NCI-H2081 treated with DMSO at 0.1 percent for 48 hours (cell line): ENCODE data around the gene OXLD1.

ENCODE experiments used
- DNase-seq: peaks from one replicate; lab custom pipeline; 2025; lab: John Stamatoyannopoulos, UW

Gene OXLD1

DNA sequence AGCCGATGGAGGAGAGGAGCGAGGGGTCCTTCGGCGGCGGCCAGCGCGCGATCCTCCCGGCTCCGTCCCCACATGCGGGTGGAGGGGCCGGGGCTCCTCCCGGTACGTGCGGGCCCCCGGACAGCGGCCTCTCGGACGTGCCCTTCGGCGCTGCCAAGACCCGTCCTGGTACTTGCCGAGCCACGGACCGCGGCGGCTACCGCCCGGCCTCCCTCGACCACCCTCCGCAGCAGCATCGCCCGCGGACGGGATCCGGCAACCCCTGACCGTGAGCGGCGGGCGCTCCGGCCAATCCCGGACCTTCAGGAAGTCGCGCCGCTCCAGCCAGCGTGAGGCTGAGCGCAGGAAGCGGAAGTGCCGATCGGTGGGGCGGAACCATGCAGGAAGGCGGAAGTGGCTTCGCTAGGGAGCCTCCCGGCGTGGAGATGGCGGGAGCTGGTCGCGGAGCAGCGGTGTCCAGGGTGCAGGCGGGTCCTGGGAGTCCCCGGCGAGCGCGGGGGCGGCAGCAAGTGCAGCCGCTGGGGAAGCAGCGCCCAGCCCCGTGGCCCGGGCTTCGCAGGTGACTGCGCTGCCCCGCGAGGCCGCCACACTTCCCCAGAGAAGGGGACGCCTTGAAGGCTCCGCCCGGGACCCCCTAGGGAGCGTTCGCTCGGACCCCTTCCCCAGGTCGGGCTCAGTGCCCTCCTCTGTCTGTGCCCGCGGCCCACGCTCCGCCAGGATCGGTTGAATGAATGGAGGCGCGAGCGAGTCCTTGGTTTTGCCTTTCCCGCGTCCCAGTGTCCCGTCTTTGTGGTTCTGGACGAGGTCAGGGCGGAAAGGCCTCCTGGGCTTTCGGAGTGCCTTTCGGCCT lies at the start of gene OXLD1, which contains the start of gene CCDC137:
OXLD1 (minus strand) TSS at position 264 of the 850 bp plus-strand sequence; CDS start at position 236, 28 bp downstream.
CCDC137 (plus strand) TSS at position 396 of the 850 bp plus-strand sequence; CDS start at position 426, 30 bp downstream.
- peak; percentile 92 for DNase-seq

DNA sequence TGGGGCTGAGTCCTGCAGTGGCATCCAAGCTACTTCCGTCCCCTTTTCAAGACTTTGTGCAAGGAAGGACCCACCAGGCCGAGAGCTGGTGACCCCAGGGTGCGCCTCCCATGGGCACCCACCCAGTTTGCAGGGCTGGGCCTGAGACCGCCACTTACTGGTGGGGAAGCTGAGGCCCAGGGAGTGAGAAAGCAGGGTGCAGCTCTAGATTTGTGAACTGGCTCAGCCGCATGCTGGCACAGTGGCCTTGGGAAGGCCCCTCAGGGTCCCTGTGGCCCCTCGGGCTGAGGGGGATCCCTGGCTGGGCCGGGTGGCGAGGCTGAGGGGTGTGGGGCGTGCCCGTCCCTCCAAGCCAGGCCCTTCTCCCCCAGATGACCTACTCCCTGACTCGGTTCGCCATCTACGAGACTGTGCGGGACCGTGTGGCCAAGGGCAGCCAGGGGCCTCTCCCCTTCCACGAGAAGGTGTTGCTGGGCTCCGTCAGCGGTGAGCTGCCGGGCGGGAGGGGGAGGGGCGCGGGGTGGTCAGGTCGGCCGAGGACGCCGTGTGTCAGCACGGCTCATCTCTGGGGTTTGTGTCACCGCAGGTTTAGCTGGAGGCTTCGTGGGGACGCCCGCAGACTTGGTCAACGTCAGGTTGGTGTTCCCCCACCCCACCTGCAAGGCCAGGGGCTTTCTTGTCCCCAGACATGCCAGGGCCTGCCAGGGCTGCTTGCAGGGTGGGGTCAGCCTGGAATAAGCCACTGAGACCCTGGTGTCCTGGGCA lies 48.9 kb upstream of the OXLD1 start:
- no peak for DNase-seq

DNA sequence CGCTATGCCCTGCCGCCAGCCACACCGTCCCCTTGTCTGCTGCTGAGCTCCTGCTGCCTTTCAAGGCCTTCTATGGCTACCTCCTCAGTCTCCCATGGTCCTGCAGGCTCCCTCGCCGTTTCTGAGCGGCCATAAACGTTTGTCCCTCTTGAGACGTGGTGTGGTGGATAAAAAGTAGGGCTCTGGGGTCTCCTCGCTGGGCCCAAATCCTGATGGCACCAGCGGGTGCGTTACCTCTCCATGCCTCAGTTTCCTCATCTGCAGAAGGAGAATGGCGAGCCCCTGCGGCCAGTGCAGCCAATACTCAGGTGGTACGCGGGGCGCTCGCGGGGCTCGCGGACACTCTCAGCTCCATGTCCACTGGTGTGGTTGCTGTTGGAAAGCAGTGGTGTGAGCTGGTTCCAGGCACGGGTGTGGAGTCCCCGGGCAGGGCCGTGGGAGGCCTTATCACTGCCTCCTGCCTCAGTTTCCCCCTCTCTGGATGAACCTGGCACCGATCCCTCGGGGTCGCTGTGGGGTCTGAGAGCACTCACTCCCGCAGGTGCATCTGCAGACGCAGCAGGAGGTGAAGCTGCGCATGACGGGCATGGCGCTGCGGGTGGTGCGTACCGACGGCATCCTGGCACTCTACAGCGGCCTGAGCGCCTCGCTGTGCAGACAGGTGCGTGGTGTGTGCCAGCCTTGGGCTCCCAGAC lies 48.2 kb upstream of the OXLD1 start:
- DNase-seq: no peak

DNA sequence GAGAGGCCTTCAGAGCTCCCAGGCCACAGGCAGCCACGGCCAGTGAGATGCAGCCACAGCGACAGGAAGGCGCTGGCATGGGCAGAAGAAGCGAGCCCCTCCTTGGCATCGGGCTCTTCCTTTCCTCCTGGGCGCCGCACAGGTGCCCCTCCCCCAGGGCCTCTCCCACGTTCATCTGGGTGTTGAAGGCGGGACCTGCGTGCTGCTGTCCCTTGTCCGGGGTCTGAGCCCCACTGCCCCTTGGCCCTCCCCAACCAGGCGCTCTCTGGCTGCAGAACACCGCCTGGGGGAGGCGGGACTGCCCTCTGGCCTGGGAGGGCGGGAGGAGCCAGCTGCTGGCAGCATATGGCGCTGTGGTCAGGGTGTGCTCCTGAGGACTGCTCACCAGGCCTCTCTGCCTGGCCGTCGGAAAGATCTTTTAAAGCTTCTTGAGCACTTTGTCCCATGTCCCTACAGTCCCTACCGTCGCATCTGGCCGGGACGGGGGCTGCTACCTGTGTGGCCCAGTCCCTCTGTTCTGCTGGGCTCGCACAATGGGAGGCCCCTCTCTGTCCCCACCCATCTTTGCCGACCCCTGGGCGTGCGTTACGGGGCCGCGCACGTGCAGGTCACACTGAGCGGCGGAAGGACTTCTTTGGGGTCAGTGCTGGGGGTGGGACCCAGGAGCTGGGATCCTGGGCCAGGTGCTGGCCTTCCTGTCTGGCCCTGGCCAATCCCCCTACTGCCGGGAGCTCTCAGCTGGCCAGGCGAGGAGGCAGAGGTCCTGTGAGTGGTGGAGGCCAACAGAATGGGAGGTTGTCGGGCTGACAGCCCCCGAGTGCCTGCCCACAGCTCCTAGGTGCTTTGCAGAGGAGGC lies 47.4 kb upstream of the OXLD1 start:
- DNase-seq: no peak

DNA sequence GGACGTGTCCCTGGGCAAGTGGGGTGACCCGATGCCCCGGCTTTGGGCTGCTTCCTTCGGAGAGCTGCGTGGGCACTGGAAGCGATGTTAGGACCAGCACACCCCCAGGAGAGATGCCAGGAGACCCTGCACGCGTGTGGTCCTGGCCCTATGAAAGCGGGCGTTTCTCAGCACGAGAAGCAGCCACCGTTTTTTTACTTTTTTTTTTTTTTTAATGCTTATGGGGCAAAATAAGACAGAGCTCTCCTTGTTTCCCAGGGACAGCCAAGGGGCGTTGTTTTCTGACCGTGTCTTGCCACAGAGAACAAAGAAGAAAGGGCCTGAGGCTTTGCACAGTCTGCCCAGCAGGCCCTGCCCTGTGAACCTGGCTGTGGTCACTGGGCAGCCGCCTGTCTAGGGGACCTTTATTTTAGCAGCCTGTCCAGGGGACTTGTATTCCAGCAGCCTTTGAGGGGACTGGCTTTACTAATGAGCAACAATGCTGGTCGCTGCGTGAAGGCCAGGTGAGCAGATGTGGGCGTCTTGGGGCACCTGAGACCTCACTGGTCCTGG lies 46.7 kb upstream of the OXLD1 start:
- no peak for DNase-seq

DNA sequence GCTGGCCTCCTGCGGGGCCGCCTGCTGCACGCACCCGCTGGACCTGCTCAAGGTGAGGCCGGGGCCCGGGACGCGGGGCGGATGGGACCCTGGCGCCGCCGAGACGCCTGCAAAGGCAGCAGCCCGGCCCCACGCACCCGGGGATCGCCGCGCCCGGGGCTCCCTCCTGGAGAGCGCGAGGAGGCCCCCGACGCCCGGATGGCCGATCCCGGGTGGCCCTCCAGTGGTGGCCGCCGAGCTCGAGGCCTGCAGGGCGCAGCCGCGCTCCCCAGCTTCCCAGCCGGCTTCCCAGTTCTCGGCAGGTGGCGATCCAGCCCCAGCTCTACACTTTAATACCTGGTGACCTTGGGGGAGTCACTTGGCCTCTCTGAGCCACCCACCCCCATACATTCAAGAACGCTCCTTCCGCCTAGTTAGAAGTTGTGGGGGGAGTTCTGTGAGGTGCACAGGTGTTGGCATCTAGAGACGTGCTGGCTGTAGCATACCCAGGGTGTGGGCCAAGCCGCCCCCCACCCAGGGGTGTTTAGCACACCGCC lies 46.1 kb upstream of the OXLD1 start:
- DNase-seq: no peak

DNA sequence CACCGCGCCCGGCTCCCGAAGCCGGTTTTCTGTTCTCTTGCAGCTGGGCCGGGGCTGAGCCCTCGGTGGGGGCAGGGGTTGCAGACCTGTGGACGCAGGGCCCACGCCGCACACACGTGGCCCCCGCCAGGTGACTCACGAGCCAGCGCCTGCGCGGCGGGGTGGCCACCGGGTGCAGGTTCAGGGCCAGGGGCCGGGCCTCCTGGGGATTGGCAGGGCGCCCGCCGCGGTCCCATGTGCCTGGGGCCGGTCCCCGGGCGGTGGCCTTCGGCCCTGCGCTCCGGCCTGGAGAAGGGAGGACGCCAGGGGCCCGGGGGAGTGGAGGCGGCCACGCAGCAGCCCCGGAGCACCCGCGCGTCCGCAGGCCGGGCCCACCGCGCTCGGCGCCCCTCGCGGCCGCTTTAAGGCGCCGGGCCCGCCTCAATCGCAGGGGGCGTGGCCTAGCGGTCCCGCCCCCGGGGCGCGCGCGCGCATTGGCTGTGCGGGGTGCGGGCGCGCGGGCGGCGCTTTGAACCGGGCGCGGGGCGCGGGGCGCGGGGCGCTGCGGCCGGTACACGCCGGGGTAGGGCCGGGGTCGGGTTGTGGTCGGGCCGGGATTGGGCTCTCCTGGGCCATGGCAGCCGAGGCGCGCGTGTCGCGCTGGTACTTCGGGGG lies 45.5 kb upstream of the OXLD1 start, which contains the start of gene SLC25A10:
SLC25A10 (plus strand) TSS at position 471 of the 654 bp plus-strand sequence; CDS start at position 614, 143 bp downstream.
- peak; percentile 47 for DNase-seq

DNA sequence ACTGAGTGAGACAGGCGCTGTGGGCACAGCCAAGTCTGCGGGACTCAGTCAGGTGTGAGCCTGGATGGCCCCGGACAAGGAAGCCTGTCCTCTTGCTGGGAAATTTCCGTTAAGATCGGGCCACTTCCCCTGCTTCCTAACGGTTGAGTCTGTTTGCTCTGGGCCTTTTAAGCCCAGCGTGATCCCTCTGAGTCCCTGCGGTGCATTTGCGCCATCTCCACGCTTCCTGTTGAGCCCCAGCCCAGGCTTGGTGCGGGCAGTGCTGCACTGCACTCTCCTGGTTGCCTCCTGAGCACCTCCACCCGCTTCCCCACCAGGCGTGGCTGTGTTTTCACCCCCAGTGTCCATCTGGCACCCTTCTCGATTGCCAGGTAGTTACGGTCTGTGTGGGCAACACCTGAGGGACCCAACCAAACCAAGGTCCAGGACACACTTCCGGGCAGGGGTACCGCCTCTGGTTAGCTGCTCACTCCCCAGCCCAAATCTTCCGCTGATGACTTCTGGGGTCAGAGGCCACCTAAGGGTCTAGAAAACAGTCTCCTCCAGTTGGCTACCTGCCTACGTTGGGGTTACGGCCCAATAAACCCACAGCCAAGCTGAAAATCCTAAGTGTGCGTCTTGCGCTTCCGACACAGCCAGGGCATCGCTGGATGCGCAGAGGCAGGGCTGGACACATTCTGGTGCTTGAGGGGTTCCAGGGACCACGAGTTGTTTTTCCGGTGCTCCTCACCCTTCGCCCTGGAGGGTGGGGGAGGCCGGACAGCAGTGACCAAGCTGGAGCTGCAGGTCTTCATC lies 44.3 kb upstream of the OXLD1 start:
- peak; percentile 53 for DNase-seq

DNA sequence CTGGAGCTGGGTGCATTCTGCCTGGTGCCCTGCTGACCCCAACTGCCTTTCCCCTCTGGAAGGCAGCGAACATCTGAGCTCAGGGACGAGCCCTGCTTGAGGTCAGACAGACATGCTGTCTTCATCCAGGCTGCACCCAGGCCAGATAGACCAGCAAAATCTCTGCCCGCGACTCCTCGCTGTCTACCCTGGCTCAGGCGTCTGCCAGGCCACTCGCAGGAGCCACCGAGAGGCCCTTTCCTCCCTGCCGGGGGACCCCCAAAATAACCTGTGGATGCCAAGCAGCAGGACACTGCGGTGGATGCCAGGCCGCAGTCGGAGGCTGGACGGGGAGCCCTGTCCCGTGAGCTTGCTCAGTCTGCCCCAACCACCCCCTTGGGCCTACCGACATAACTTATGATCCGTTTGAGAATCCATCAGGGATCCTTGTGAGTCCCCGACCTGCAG lies 42.4 kb upstream of the OXLD1 start:
- no peak for DNase-seq

DNA sequence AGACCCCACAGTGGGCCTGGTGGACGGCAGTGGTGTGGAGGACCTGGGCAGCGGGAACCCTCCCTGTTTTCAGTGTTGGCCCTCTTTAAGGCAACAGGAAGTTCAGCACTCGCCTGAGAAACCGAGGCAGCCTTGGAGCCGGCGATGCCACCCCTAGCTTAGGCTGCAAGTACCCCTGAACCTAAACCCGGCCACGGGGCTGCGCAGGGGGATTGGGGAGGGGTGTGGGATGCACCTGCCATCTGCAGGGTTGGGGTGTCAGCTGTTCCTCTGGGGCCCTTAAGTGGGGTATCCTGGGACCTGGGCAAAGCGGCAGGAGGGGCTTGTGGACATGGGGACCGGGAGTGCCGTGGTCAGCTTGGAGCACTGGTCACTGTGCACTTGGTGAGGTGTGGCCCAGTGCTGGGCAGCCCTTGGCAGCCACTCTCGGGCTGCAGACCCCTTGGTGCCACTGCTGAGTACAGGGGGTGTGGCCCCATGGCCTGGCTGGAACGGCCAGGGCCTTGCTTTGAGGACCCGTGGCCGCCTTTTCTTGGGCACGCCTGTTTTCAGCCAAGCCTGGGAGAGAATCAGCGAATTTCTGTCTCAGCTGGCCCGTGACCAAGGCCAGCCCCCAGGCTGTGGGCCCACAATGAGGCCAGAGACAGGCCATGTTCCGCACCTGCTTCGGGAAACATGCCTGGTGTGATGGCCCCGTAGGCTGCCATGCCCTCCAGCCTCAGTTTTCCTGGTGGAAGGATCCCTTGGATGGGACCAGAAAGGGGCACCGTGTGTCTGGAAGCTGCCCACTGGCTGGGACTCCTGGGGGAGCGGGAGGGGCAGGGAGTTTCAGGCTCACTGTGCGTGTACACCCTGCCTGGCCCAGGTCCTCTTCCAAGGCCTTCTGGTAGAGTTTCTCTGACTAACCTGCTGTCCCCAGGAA lies 41.6 kb upstream of the OXLD1 start:
- DNase-seq: no peak

DNA sequence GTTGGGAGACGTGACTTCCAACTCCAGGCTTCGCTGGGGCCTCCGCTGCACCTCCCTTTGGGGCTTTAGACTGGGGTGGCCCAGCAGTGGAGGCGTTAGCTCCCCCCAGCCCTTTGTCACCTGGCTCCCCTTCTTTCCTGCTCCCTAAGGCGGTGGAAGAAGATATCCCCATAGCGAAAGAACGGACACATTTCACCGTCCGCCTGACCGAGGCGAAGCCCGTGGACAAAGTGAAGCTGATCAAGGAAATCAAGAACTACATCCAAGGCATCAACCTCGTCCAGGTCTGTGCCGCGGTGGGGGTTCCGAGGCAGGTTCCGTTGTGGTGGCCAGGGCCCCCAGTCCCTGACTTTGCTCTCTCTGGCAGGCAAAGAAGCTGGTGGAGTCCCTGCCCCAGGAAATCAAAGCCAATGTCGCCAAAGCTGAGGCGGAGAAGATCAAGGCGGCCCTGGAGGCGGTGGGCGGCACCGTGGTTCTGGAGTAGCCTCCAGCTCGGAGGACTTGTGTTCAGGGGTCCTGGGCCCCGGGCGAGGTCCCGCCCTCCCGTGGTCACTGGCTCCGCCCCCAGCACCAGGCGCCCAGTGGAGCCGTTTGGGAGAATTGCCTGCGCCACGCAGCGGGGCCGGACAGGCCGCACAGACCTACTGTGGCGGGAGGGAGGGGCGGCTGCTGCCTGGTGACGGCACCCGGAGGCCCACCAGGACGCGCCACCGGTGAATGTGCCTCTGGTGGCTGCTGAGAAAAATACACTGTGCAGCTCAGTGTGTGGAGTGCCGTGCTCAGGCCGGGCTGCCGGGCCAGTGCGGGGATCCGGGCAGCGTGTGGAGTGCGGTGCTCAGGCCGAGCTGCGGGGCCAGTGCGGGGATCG lies 40.6 kb upstream of the OXLD1 start:
- no peak for DNase-seq

DNA sequence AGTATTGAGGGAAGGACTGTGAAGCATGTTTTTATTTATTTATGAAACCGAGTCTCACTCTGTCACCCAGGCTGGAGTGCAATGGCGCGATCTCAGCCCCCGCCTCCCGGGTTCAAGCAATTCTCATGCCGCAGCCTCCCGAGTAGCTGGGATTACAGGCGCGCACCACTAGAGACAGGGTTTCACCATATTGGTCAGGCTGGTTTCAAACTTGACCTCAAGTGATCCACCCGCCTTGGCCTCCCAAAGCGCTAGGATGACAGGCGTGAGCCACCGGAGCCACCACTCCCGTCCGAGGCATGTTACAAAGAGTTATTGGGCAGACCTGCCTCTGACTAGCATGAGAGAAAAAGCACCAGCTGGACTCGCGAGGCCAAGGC lies 39.8 kb upstream of the OXLD1 start:
- DNase-seq: no peak

DNA sequence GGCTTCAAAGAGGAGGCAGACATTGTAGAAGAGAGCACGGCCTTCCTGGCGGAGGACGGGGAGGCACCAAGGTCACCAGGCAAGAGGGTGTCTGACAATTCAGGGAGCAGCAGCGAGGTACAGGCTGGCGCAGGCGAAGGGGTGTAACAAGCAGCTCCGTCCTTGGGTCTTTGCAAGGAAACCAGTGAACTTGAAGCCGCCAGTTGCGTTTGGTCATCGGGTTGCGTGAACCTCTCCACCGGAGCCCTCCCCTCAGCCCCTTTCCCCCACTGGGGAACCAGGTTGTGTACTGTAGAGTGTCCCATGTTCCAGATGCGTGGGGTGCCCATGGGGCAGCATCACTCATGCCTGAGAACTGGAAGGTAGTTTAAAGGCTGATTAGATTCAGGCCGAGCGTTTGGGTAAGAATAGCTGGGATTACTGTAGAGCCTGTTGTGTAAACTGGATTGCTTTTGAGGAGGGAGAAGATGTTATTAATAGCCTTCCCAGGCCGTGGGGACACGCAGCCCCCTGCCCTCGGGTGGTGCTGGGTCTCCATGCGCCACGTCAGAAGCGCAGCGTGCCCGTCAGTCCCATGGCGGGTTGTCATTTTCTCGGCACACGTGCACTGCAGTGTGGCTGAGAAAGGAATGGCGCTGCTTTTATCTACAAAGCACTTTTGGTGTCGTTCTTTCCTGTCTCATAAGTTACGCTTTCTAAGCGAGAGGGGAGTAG lies 39.3 kb upstream of the OXLD1 start:
- DNase-seq: no peak

DNA sequence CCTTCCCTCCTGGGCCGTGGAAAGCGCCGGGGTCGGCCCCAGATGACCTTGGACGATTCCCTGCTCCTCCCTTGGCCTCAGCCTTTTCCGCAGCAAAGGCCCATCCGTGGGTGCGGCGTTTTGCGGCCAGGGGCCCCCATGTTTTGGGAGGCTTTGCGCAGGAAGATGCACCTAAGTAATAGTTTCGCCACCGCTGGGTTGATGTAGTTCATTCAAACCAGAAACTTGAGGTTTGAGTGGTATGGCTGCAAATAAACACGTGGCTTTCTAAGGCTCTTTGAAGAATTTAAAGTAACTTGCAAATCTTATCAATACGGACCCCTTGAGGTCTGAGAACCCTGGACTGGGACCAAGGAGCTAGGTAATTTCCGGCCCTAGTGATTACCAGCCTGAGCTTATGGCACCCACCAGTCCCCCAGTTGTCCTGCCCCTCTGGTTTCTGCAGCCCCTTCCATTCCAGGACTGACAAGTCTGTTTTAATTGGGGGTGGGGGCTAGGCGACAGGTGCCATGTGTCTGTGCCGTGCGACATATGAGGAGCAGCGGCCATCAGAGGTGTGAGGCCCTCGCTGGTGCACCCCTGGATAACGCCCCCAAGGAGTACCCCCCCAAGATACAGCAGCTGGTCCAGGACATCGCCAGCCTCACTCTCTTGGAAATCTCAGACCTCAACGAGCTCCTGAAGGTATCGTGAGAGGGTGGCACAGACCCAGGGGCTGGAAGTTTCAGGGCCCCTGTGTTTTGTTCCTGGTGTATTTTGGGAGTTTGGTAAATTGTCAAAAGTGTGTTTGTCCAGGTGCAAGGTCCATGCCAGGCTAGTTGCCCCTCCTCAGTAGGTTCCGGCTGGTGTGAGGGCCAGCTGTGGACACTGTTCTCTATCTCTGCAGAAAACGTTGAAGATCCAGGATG lies 37.6 kb upstream of the OXLD1 start:
- DNase-seq: no peak

DNA sequence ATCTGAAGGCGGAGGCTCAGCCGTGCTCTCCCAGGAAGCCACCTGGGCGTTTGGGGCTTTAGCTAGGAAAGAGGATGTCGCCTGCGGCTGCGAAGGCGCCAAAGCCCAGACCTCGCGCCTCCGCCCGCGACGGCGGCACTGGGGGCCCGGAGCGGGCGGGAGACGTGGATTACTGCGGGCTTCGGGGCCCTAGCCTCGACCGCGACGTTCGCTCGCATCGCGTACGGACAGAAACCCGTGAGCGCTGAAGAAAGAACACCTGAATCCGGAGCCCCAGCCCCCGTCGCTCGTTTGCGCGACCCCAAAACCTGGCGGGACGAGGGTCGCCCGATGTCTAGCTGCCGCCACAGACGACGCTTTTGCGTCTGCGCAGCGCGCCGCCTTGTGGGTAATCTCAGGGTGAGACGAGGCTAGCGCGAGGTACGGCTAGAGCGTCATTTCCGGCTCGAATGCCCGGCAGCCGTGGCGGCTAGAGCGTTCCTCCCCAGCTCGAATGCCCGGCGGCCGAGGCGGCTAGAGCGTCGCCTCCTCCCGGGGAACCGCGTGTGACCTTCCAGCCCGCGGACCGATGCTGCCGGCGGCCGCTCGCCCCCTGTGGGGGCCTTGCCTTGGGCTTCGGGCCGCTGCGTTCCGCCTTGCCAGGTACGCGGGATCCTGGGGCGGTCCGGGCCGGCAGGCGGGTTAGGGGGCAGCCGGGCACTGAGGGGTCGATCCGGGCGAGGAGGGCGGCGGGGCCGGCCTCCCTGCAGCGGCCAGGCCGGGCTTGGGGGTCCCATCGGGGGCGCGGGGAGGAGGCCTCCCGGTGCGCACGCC lies 36.7 kb upstream of the OXLD1 start, which contains the start of gene MRPL12:
MRPL12 (plus strand) TSS at position 434 of the 813 bp plus-strand sequence; CDS start at position 569, 135 bp downstream.
- peak; percentile 78 for DNase-seq
